ENCODE data around the gene SPATA16.

The SPATA16 gene

DNA sequence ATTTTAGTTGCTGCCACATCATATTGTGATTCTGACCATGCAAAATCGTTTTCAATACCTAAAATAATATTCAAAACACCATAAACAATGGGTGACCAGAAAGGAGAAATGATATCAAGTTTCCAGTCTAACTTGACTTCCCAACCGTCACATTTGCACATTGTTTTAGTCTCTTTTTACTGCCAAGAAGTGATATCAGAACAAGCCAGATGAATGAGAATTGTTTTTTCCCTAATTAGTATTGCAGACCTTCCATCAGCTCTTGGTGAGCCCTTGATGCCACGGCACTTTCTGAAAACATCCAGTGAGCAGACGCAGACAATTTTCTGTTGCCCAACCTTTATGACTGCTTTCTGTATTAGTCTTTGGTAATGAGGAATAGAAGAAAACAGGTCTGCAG, 62.5 kb downstream of the SPATA16 start:
- no peaks in the 10 kb centered on the region for H3K36me3 ChIP-seq (ENCODE audit: control insufficient read depth, low read length)
- H3F3A ChIP-seq (ENCODE audit: control insufficient read depth, insufficient read depth) = no peaks in the 10 kb centered on the region
- H3K9me3 ChIP-seq (ENCODE audit: control insufficient read depth, insufficient read depth, low read length) = no peaks in the 10 kb centered on the region
- H3K27ac ChIP-seq (ENCODE audit: low read depth, low read length) = no peak overlapping the region
- TF ChIP-seq, protein P1, sequence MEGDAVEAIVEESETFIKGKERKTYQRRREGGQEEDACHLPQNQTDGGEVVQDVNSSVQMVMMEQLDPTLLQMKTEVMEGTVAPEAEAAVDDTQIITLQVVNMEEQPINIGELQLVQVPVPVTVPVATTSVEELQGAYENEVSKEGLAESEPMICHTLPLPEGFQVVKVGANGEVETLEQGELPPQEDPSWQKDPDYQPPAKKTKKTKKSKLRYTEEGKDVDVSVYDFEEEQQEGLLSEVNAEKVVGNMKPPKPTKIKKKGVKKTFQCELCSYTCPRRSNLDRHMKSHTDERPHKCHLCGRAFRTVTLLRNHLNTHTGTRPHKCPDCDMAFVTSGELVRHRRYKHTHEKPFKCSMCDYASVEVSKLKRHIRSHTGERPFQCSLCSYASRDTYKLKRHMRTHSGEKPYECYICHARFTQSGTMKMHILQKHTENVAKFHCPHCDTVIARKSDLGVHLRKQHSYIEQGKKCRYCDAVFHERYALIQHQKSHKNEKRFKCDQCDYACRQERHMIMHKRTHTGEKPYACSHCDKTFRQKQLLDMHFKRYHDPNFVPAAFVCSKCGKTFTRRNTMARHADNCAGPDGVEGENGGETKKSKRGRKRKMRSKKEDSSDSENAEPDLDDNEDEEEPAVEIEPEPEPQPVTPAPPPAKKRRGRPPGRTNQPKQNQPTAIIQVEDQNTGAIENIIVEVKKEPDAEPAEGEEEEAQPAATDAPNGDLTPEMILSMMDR (IDR thresholded peaks at IDR 0.05; ENCODE audit: low read depth, low read length, poor library complexity, severe bottlenecking) = no peak
- no peak for TF ChIP-seq EZH2phosphoT487 (IDR thresholded peaks at IDR 0.05; ENCODE audit: borderline replicate concordance, low read length)
- H3K4me2 ChIP-seq (ENCODE audit: low read length) = no peak overlapping the region
- no peaks in the 10 kb centered on the region for H3K9me2 ChIP-seq (replicated peaks; ENCODE audit: control insufficient read depth, low read length)
- no peaks in the 10 kb centered on the region for H3K79me2 ChIP-seq (ENCODE audit: control insufficient read depth, low read length)
- H4K20me1 ChIP-seq (ENCODE audit: control insufficient read depth, insufficient read depth, low read depth, low read length) = no peaks in the 10 kb centered on the region
- H3K4me3 ChIP-seq (ENCODE audit: low read length) = no peak overlapping the region
- no peaks in the 10 kb centered on the region for H3K4me1 ChIP-seq (ENCODE audit: control insufficient read depth, low read length)
- peaks cover 7% of the 10 kb centered on the region; the same call in 1 of the 2 replicates for H3K27me3 ChIP-seq (ENCODE audit: control insufficient read depth, low read length)

DNA sequence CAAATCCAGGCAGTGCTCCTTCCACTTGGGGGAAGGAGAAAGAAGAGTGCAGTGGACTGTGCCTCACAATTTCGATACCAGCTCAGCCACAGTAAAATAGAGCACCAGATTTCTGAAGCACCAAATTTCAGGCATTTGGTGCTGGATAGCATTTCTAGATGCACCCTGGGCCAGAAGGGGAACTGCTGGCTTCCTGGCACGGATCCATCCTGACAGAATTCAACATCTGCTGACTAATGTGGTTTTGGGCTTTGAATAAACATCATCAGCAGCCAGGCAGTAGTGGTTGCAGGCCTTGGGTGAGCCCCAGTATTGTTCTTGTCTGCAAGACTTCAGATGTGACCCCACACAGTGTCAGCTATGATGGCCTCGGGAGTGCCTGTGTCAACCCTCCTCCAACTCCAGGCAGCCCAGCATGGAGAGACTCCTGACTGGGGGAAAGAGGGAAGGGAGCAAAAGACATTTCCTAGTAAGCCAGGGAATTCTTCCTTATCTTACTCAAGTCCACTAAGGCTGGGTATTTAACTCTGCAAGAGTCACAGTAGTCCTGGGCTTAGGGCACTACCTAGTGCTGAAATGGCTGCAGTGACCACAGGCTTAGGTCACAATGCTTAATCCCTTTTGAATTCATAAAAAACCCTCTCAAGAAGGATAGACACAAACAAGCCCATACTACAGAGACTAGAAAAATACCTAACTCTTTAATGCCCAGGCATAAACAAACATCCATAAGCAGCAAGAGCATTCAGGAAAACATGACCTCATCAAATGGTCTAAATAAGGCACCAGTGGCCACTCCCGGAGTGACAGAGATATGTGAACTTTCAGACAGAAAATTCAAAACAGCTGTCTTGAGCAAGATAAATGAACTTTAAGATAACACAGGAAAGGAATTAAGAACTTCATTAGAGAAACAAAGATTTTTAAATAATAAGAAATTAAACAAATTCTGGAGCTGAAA, 74.7 kb downstream of the SPATA16 start:
- Histone ChIP-seq H3K9me2 (replicated peaks; ENCODE audit: control insufficient read depth, low read length) (no peaks in the 10 kb centered on the region), H3F3A (ENCODE audit: control insufficient read depth, insufficient read depth) (no peaks in the 10 kb centered on the region), H3K27me3 (ENCODE audit: control insufficient read depth, low read length) (no peaks in the 10 kb centered on the region), H3K79me2 (ENCODE audit: control insufficient read depth, low read length) (no peaks in the 10 kb centered on the region), H3K4me2 (ENCODE audit: low read length) (no peak overlapping the region), H3K4me1 (ENCODE audit: control insufficient read depth, low read length) (no peaks in the 10 kb centered on the region), H3K36me3 (ENCODE audit: control insufficient read depth, low read length) (no peaks in the 10 kb centered on the region), H3K27ac (ENCODE audit: low read depth, low read length) (no peak overlapping the region), H3K9me3 (ENCODE audit: control insufficient read depth, insufficient read depth, low read length) (no peaks in the 10 kb centered on the region), H4K20me1 (ENCODE audit: control insufficient read depth, insufficient read depth, low read depth, low read length) (no peaks in the 10 kb centered on the region), H3K4me3 (ENCODE audit: low read length) (no peak overlapping the region)
- TF ChIP-seq, protein P1 (IDR thresholded peaks at IDR 0.05; ENCODE audit: low read depth, low read length, poor library complexity, severe bottlenecking) = no peak
- TF ChIP-seq EZH2phosphoT487 (IDR thresholded peaks at IDR 0.05; ENCODE audit: borderline replicate concordance, low read length) = no peak

DNA sequence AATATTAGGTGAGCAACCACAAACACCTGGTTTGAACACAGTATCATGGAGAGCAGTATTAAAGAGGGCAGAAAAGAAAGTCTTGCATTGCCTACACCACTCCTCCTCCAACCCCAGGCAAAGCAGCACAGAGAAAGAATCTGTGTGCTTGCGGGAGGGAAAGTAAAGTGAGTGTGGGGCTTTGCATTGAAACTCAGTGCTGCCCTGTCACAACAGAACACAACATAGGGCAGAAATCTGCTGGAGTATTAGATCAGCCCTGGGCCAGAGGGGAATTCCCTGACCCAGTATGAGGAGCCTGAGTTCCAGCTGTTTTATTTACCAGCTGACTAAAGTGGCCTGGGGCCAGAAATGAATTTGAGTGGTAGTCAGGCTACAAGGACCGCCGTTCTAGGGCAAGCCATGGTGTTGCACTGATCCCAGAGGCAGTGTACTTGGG, 75.5 kb downstream of the SPATA16 start:
- Histone ChIP-seq H3K36me3 (ENCODE audit: control insufficient read depth, low read length) (no peaks in the 10 kb centered on the region), H3K27ac (ENCODE audit: low read depth, low read length) (no peak overlapping the region), H3K27me3 (ENCODE audit: control insufficient read depth, low read length) (no peaks in the 10 kb centered on the region), H4K20me1 (ENCODE audit: control insufficient read depth, insufficient read depth, low read depth, low read length) (no peaks in the 10 kb centered on the region), H3K4me3 (ENCODE audit: low read length) (no peak overlapping the region), H3K79me2 (ENCODE audit: control insufficient read depth, low read length) (no peaks in the 10 kb centered on the region), H3K9me2 (replicated peaks; ENCODE audit: control insufficient read depth, low read length) (no peaks in the 10 kb centered on the region), H3F3A (ENCODE audit: control insufficient read depth, insufficient read depth) (no peaks in the 10 kb centered on the region), H3K9me3 (ENCODE audit: control insufficient read depth, insufficient read depth, low read length) (no peaks in the 10 kb centered on the region), H3K4me1 (ENCODE audit: control insufficient read depth, low read length) (no peaks in the 10 kb centered on the region), H3K4me2 (ENCODE audit: low read length) (no peak overlapping the region)
- TF ChIP-seq, protein P1 (IDR thresholded peaks at IDR 0.05; ENCODE audit: low read depth, low read length, poor library complexity, severe bottlenecking) = no peak
- TF ChIP-seq EZH2phosphoT487 (IDR thresholded peaks at IDR 0.05; ENCODE audit: borderline replicate concordance, low read length) = no peak

Data from DOHH2 (cell line).